SK-N-SH (cell line): Measurements from ENCODE around the gene ZNF107. TPM values are rescaled to one million over a fixed set of nuclear protein-coding genes. Genes with fewer than 3 reads are reported as not detected.

ENCODE experiments used
- CTCF ChIA-PET: fragments of 300-600, 350-600 bp; formaldehyde crosslinking; extraction: SDS; loops from one replicate; lab custom pipeline; 2021; lab: Yijun Ruan, JAX
- POLR2A ChIA-PET: fragments of 350-600 bp; sonication (Branson Sonifier 250); formaldehyde crosslinking; extraction: SDS; loops from one replicate; lab custom pipeline; 2020; ENCODE audit warnings: antibody characterized with exemption, inconsistent platforms; lab: Yijun Ruan, JAX
- DNase-seq: peaks from one replicate; pipeline ENCODE4 v3.0.0; 2012
- H2AFZ ChIP-seq: fragments of 200-600 bp; sonication (generic); 2 replicates; pipeline ENCODE4 v1.8.1; 2016; ENCODE audit warnings: antibody characterized with exemption, mild to moderate bottlenecking, low read depth
- H3F3A ChIP-seq: fragments of 200-600 bp; sonication (generic); replicated peaks from 2 replicates; pipeline ENCODE3; 2016; ENCODE audit warnings: antibody characterized with exemption, mild to moderate bottlenecking; ENCODE audit not compliant: insufficient read depth
- H3K27ac ChIP-seq, 2 experiments: fragments of 200-500 bp in 1 of 2; fragments of 200-600 bp in 1 of 2; sonication (Bioruptor generic) in 1 of 2; sonication (generic), shearing (Covaris generic) in 1 of 2; 2 replicates each; pipeline versions ENCODE4 v1.5.1 to v1.6.1; 2014 to 2016; ENCODE audit warnings: low read depth in 2 of 2, inconsistent platforms in 1 of 2, low read length in 1 of 2, mild to moderate bottlenecking in 1 of 2, mixed read lengths in 1 of 2
- H3K27me3 ChIP-seq: fragments of 200-600 bp; sonication (generic), shearing (Covaris generic); 2 replicates; pipeline ENCODE4 v1.6.1; 2016; ENCODE audit warnings: mixed run types; ENCODE audit not compliant: insufficient read depth
- H3K36me3 ChIP-seq, 2 experiments: fragments of 200-500 bp in 1 of 2; fragments of 200-600 bp in 1 of 2; sonication (Bioruptor generic) in 1 of 2; sonication (generic) in 1 of 2; replicated peaks in 1 of 2; 2 replicates each; pipeline versions ENCODE3 to v1.5.1; 2014 to 2016; ENCODE audit warnings: low read length in 1 of 2, mild to moderate bottlenecking in 1 of 2; ENCODE audit not compliant: insufficient read depth in 2 of 2, control insufficient read depth in 1 of 2
- H3K4me1 ChIP-seq, 2 experiments: fragments of 200-500 bp in 1 of 2; fragments of 200-600 bp in 1 of 2; sonication (Bioruptor generic) in 1 of 2; sonication (generic), shearing (Covaris generic) in 1 of 2; 2 replicates each; pipeline versions ENCODE4 v1.5.1 to v1.6.1; 2014 to 2016; ENCODE audit warnings: low read depth in 1 of 2, low read length in 1 of 2, mixed run types in 1 of 2; ENCODE audit not compliant: insufficient read depth in 2 of 2, control insufficient read depth in 1 of 2
- H3K4me2 ChIP-seq: fragments of 200-600 bp; sonication (generic), shearing (Covaris generic); 2 replicates; pipeline ENCODE4 v1.6.1; 2017; ENCODE audit warnings: mixed run types
- H3K4me3 ChIP-seq, 2 experiments: fragments of 200-500 bp in 1 of 2; fragments of 200-600 bp in 1 of 2; sonication (Bioruptor generic) in 1 of 2; sonication (generic), shearing (Covaris generic) in 1 of 2; 2 replicates each; pipeline versions ENCODE4 v1.5.1 to v1.8.1; 2014 to 2016; ENCODE audit warnings: low read depth in 2 of 2, inconsistent platforms in 1 of 2, low read length in 1 of 2, mild to moderate bottlenecking in 1 of 2, mixed read lengths in 1 of 2, moderate library complexity in 1 of 2
- H3K79me2 ChIP-seq: fragments of 200-600 bp; sonication (generic); 2 replicates; pipeline ENCODE4 v1.8.1; 2017; ENCODE audit warnings: mild to moderate bottlenecking; ENCODE audit not compliant: insufficient read depth
- H3K9ac ChIP-seq: fragments of 200-600 bp; sonication (generic); 2 replicates; pipeline ENCODE4 v1.6.1; 2017; ENCODE audit warnings: mixed run types
- H3K9me2 ChIP-seq: fragments of 200-600 bp; sonication (generic); 2 replicates; pipeline ENCODE4 v1.6.1; 2017; ENCODE audit warnings: mixed run types
- H3K9me3 ChIP-seq: fragments of 200-600 bp; sonication (generic); 2 replicates; pipeline ENCODE4 v1.6.1; 2017; ENCODE audit warnings: mixed run types, mild to moderate bottlenecking, moderate library complexity
- H4K20me1 ChIP-seq: fragments of 200-600 bp; sonication (generic); 2 replicates; pipeline ENCODE4 v1.6.1; 2017; ENCODE audit warnings: mild to moderate bottlenecking, mixed run types; ENCODE audit not compliant: insufficient read depth
- CHD2 ChIP-seq: fragments of 150-350 bp; IDR thresholded peaks from 2 replicates; pipeline ENCODE4 v1.6.1; 2018; ENCODE audit warnings: low read length; ENCODE audit not compliant: partially characterized antibody
- FOXJ3 ChIP-seq: sonication (generic); formaldehyde crosslinking; IDR thresholded peaks from 2 replicates; pipeline ENCODE4 v1.5.1; 2020; ENCODE audit warnings: mild to moderate bottlenecking, missing genetic modification reagents
- FOXM1 ChIP-seq: IDR thresholded peaks from 2 replicates; pipeline ENCODE4 v1.4.0; 2012; ENCODE audit warnings: low read depth, mild to moderate bottlenecking
- GATA2 ChIP-seq: sonication (generic); formaldehyde crosslinking; IDR thresholded peaks from 2 replicates; pipeline ENCODE4 v1.5.0; 2020; ENCODE audit warnings: mild to moderate bottlenecking, missing genetic modification reagents
- MEF2A ChIP-seq: IDR thresholded peaks from 2 replicates; pipeline ENCODE4 v1.4.0; 2012; ENCODE audit warnings: low read depth, borderline replicate concordance
- MXI1 ChIP-seq: IDR thresholded peaks from 2 replicates; pipeline ENCODE4 v1.6.1; 2012; ENCODE audit warnings: mild to moderate bottlenecking, low read depth, low read length, improper control_type of control experiment
- POLR2AphosphoS5 ChIP-seq: IDR thresholded peaks from 2 replicates; pipeline ENCODE4 v1.6.1; 2012; ENCODE audit warnings: low read depth, low read length
- RAD21 ChIP-seq: IDR thresholded peaks from 2 replicates; pipeline ENCODE4 v1.6.1; 2012; ENCODE audit warnings: mild to moderate bottlenecking, low read length
- REST ChIP-seq: IDR thresholded peaks from 2 replicates; pipeline ENCODE4 v1.6.1; 2012; ENCODE audit warnings: mild to moderate bottlenecking, low read depth, low read length, moderate library complexity
- RFX5 ChIP-seq: IDR thresholded peaks from 2 replicates; pipeline ENCODE4 v1.6.1; 2012; ENCODE audit warnings: mild to moderate bottlenecking, improper control_type of control experiment, low read length
- RXRA ChIP-seq: IDR thresholded peaks from 2 replicates; pipeline ENCODE4 v1.4.0; 2012; ENCODE audit warnings: low read depth, mild to moderate bottlenecking, borderline replicate concordance
- TAF1 ChIP-seq: IDR thresholded peaks from 2 replicates; pipeline ENCODE4 v1.6.1; 2012; ENCODE audit warnings: low read depth, mild to moderate bottlenecking, low read length, moderate library complexity, borderline replicate concordance
- USF1 ChIP-seq: IDR thresholded peaks from 2 replicates; pipeline ENCODE4 v1.4.0; 2012; ENCODE audit warnings: low read depth, borderline replicate concordance
- YY1 ChIP-seq: IDR thresholded peaks from 2 replicates; pipeline ENCODE4 v1.4.0; 2012; ENCODE audit warnings: low read depth, mild to moderate bottlenecking
- ZBTB33 ChIP-seq: IDR thresholded peaks from 2 replicates; pipeline ENCODE4 v1.4.0; 2012; ENCODE audit warnings: low read depth, borderline replicate concordance
- WGBS: methylation state at CpG from one replicate; pipeline ENCODE4 v1.1.6; 2017; ENCODE audit warnings: low lambda C conversion rate; 5-methylcytosine and 5-hydroxymethylcytosine counted together
- polyA plus RNA-seq, 3 experiments: library from polyadenylated mRNA; depleted of rRNA; stranded (reverse); fragments of >200 nt; gene quantifications; 2 replicates each; pipeline ENCODE4 v1.2.3, GENCODE V29; 2012

The ZNF107 gene
- polyA plus RNA-seq, 1 of the 3 experiments (the other 2 are of a cell fraction): 2.0 TPM

- Histone ChIP-seq H3K9me3 (no peaks in the 10 kb centered on the region; the same call in 1 of the 2 replicates), H3K27me3 (no peaks in the 10 kb centered on the region), H4K20me1 (no peaks in the 10 kb centered on the region), H3K4me2 (no peak overlapping the region), H3K36me3 (no peaks in the 10 kb centered on the region), H3F3A (no peaks in the 10 kb centered on the region), H3K9me2 (no peaks in the 10 kb centered on the region; the same call in 1 of the 2 replicates), H3K79me2 (no peaks in the 10 kb centered on the region), H3K4me3 (no peak overlapping the region), H2AFZ (no peak overlapping the region), H3K27ac (no peak overlapping the region), H3K9ac (no peak overlapping the region), H3K4me1 (no peaks in the 10 kb centered on the region)
- 15% methylated on average over 2 of the region's 2 CpGs for WGBS
- POLR2A ChIA-PET: no interaction called here
- TF ChIP-seq MXI1 (no peak), CHD2 (no peak), USF1 (no peak), TAF1 (no peak), ZBTB33 (no peak), GATA2 (CRISPR knock-in tag) (no peak), RXRA (no peak), YY1 (no peak), RAD21 (no peak), MEF2A (no peak), FOXJ3 (no peak), FOXM1 (no peak), POLR2AphosphoS5 (no peak), REST (no peak), RFX5 (no peak)
- DNase-seq: no peak
- CTCF ChIA-PET: no interaction called here
These were observed 87.1 kb downstream of the ZNF107 start for GRCh38 chr7:64753032-64753431.
